Activated CD8-positive, alpha-beta memory T cell treated with anti-CD3 and anti-CD28 coated beads for 24 hours (primary cell): Measurements from ENCODE around the gene TTC9B.
"Not testable (repeated sequence)": the region's sequence is repeated elsewhere in the genome, so short reads cannot be mapped to it uniquely, and the experiment has no call there.

Experiments
- DNase-seq: peaks from one replicate; pipeline ENCODE4 v3.0.0-alpha.2; 2020

Gene TTC9B

DNA sequence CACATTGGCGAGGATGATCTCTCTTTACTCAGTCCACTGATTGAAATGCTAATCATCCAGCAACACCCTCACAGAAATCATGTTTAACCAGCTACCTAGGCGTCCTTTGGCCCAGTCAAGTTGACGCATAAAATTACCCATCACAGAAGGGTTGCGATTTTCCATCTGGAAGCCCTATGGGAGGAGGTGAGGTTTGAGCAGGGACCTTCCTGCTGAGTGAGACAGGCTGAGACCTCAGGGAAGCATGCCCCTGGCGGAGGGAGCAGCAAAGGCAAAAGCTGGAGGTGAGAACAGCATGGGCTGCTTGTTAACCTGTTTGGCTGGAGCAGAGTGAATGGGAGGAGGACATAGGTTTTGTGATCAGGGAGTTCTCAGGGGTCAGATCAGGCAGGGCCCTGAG, 7.3 kb downstream of the TTC9B start:
- no peak for DNase-seq

DNA sequence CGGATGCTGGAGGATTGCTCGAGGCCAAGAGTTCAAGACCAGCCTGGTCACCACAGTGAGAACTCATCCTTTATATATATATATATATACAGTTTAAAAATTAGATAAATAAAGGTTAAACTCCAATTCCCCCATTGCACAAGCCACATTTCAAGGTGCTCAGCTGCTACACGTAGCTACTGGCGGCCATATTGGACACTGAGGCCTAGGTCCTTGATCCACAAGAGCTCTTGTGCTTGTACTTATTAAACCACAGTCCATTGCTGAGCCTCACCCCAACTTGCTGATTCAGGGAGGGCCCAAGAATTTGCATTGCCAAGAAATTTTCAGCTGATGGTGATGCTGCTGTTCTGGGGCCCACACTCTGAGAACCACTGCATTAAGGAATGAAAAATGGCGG, 9.6 kb downstream of the TTC9B start:
- no peak for DNase-seq

DNA sequence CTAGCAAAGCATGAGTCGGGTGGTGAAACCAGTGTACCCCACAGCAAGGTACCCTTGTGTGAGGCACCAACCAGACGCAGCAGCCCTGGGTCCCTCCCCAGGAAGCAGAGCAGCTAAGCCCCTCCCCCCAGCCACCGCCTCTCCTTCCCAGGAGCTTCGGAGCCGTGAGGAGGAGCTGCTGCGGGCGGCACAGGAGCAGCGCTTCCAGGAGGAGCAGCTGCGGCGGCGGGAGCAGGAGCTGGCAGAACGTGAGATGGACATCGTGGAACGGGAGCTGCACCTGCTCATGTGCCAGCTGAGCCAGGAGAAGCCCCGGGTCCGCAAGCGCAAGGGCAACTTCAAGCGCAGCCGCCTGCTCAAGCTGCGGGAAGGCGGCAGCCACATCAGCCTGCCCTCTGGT, 12.4 kb downstream of the TTC9B start:
- DNase-seq: no peak

DNA sequence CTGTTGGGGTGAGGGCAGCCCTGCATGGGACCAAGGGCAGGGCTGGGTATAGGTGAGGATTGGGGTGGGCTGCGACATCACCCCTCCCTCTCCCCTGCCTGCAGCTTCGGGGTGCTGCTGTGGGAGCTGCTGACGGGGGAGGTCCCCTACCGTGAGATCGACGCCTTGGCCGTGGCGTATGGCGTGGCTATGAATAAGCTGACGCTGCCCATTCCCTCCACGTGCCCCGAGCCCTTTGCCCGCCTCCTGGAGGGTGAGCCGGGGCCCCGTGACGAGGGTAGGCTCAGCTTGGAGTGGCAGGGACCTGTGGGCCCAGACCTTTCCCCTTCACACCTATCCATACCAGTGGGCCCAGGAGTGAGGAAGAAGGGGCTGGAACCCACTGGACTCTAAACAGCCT, 13.8 kb downstream of the TTC9B start:
- DNase-seq: no peak

DNA sequence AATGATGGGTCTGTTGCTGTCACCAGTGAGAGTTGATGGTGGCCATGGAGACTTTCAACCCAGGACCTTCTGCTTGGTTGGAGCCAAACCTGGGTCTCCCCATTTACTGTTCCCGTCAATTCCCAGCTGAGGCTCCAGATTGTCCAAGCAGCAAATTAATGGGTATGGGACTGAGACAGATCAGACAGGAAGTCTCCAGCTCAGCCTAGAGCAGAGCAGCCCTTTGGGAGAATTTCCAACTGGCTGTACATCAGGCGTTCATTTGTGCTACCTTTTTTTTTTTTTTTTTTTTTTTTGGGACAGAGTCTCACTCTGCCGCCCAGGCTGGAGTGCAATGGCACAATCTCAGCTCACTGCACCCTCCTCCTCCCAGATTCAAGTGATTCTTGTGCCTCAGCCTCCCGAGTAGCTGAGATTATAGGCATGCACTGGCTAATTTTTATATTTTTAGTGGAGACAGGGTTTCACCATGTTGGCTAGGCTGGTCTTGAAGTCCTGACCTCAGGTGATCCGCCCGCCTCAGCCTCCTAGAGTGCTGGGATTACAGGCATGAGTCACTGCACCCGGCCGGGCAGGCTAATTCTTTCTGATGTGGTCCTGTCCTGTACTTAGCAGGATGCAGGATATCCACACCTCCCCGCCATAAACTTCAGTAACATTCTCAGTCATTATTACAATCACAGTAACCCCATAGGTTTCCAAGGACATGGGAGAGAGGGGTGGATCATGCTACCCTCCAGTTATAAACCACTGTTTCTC, 17.7 kb downstream of the TTC9B start:
- no peak for DNase-seq

DNA sequence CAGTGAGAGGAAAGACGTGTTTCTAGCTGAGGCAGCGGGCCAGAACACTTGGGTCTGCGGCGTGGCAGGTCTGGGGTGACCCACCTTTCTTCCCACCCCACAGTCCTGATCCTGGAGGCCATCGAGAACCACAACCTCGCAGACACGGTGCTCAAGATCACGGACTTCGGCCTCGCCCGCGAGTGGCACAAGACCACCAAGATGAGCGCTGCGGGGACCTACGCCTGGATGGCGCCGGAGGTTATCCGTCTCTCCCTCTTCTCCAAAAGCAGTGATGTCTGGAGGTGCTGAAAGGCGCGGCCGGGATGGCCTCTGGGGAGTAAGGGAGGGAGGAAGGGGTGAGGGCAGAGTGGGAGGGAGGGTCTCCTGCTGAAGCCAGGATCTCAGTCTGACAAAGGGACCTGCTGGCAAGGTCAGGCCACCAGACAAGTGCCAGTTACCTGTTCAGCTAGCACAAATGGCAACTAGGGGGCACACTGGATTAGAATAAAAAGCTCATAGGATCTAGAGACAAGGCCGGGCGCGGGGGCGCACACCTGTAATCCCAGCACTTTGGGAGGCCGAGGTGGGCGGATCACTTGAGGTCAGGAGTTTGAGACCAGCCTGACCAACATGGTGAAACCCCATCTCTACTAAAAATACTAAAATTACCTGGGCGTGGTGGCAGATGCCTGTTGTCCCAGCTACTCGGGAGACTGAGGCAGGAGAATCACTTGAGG, 19.8 kb downstream of the TTC9B start:
- DNase-seq: no peak

DNA sequence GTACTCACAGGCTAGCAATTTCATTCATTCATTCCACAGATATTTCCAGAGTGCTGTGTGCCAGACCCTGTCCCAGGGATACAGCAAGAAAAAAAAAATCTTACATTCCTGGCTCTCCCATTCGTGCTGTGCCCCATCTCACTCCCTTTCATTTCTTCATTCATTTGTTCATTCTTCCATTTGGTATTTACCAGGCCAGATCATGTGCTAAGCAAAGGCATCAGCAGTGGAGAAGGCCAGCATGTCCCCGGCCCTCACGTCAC, 24.7 kb downstream of the TTC9B start:
- no peak for DNase-seq

DNA sequence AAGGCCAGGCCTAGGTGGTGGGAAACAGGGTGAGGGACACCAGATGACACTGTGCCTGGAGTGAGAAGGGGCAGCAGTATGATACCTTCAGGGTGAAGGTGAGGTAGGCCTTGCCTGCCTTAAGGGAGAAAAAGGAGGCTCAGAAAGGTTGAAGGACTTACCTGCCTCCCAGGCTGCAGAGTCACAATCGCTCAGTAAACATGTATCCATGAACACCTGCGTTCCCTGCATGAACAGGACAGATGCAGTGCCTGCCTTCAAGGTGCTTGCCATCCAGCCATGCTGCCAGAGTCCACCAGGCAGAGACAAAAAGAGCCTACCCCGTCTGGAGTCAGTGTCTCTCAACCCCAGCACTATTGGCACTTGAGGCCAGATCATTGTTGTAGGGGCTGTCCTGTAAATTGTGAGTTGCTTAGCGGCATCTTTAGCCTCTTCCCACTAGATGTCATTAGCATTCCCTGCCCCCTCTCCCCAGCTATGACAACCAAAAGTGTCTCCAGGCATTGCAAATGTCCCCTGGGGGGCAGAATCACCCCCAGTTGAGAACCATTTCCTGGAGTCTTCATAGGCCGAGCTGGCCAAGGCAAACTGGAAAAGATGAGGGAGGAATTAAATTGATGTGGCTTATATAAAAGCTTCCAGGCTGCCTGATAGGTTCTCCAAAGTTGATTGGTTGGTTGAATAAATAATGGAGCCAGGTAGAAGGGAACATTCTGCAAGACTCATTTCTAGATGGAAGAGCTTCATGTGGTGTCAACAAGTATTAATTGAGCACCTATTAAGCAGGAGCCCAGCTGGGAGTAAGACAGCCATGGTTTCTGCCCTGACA, 25.2 kb downstream of the TTC9B start:
- no peak for DNase-seq

DNA sequence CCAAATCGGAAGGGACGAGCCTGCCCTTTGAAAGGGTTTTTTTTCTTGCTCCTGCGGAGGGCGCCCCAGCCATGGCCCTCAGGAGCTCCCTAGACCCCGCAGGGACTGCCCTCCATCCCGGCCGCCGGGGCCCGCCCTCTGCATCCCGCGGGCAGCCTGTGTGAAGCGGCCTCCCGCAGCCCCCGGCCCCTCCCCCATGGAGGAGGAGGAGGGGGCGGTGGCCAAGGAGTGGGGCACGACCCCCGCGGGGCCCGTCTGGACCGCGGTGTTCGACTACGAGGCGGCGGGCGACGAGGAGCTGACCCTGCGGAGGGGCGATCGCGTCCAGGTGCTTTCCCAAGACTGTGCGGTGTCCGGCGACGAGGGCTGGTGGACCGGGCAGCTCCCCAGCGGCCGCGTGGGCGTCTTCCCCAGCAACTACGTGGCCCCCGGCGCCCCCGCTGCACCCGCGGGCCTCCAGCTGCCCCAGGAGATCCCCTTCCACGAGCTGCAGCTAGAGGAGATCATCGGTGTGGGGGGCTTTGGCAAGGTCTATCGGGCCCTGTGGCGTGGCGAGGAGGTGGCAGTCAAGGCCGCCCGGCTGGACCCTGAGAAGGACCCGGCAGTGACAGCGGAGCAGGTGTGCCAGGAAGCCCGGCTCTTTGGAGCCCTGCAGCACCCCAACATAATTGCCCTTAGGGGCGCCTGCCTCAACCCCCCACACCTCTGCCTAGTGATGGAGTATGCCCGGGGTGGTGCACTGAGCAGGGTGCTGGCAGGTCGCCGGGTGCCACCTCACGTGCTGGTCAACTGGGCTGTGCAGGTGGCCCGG, 26.1 kb downstream of the TTC9B start:
- peak; percentile 70 for DNase-seq

DNA sequence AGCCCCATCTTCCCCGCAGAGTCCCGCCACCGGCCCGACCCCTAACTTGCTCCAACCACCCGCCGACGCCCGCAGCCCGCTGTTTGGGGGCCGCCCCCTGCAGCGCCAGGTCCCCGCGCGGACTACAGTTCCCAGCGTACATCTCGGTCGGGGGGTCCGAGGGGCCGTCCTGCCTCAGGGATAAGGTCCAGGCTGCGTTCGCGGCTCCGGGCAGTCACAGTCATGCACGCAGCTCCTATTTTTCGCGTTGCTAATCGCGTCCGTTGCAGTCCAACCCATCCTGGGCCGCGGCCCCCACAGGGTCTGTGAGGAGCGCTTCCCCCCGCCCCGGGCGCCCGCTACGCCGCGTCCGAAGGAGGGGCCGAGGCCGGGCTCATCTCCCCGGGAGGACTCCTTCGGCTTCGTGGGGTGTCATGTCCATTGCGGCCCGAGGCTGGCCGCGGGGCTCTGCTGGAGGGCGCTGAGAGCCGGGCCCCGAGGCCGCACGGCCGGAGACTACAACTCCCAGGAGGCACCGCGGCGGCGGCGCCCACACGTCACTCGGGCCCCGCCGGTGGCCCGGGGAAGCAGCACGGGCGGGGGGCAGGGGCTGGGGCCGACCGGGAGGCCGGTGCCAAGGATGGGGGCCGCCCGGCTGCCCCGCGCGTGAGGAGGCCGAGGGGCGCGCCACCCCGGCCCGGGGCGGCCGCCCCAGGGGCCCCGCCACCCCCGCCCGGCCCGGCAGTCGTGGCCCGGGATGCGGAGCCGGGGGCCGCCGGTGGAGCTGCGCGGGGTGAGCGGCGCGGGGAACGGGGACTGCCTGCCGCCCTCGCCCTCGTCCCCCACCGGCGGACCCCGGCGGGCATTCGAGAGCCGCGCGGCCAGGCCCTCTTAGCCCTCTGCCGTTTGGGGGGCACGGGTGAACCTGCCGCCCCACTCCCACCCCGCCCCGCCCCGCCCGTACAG, 27.0 kb downstream of the TTC9B start, which contains the start of gene MAP3K10:
Gene MAP3K10, plus strand, starts transcription at position 536 of the 945 bp plus-strand sequence. CDS start 606 bp downstream, outside the sequence.
- DNase-seq: peak; percentile 89

DNA sequence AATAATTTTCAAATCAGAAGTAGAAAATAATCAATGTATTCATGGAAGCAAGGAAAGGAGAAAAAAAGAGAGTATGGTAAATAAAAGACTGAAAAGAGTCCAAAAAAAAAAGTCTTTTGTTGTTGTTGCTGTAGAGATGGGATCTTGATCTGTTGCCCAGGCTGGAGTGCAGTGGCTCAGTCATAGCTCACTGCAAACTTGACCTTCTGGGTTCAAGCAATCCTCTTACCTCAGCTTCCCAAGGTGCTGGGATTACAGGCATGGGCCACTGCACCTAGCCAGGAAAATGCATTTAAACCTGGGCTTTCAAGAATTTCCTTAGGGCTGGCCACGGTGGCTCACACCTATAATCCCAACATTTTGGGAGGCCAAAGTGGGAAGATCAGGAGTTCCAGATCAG, 33.9 kb downstream of the TTC9B start:
- no peak for DNase-seq

DNA sequence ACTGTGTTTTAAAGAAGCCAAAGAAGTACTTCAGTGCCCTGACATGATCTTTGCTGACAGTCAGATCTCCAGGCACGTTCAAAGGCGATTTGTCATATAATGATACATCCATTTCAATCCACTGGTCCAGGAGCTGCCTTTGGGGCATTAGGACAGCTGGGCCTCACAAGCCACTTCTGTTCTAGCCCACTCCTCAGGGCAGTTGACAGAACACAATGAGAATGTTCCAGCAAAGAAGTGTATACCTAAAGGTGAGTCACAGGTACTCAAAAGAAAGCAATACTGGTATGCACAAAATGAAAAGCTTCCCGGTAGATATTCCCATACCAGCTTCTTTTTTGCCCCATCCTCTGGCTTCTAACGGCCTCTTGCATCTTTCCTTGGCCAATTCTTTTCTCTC, 39.4 kb downstream of the TTC9B start:
- DNase-seq: no peak

DNA sequence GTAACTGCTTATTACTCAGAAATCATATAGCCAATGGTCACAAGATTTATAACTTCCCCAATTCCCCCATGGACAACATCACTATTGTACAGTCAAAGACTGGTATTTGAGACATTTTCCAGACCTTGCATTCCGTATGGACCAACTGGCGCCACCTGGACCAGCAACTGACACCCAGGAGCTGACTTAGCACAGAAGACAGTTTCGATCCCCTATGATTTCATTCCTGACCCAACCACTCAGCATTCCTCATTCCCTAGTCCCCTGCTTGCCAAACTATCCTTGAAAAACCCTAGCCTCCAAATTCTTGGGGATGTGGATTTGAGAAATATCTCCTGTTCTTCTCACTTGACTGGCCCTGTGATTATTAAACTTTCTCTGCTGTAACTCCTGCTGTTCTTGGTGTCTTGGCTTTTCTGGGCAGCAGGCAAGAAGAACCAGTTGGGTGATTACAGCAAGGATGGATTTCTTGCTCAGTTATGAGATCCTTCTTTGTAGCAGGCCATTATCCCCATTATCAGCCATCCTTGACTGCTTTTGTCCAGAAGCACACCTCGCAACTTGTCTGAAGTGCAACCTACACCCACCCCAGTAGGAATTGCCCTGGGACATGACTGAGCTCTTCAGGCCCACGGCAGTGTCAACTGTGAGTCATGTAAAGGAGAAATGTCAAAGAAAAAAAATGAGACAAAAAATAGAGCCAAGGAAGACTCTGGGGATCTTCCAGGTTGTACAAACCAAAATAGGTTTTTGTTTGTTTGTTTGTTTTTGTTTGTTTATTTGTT, 40.7 kb downstream of the TTC9B start:
- no peak for DNase-seq

DNA sequence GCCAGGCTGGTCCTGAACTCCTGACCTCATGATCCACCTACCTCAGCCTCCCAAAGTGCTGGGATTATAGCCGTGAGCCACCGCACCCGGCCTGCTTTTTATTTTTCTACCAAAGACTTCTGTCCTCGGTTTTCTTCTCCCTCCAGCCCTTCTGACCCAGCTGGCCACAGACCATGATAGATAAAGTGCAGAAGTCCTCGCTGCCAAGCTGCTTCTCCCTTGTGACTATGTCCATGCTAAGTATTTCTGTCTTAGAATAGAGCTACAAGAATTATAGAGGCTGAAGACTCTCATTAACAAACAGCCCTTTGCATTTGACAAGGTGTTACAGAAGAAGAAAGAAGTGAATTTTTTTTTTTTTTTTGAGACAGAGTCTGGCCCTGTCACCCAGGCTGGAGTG, 42.4 kb downstream of the TTC9B start:
- DNase-seq: no peak

DNA sequence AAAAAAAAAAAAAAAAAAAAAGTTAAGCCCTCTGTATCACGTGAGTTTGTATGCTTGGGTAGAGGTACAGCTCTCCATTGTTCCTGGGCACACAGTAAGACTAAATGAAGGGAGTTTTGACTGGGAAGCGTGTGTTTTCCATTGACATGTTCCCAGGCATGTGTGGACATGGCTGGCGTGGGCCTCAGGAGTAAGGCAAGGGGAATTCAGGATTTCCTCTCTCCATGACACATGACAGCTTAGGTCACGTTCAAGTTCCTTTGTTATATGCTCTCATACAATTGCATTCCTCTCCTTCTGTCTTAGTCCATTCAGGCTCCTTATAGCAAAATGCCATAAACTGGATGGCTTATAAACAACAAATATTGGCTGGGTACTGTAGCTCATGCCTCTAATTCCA, 44.1 kb downstream of the TTC9B start:
- no peak for DNase-seq

DNA sequence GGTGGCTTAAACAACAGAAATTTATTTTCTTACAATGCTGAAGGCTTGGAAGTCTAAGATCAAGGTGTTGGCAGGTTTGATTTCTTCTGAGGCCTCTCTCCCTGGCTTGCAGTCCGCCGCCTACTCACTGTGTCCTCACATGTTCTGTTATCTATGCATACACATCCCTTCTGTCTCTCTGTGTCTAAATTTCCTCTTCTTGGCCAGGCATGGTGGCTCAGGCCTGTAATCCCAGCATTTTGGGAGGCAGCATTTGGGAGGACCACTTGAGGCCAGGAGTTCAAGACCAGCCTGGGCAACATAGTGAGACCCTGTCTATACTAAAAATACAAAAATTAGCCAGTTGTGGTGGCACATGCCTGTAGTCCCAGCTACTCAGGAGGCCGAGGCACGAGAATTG, 46.9 kb downstream of the TTC9B start:
- DNase-seq: not testable (repeated sequence)

DNA sequence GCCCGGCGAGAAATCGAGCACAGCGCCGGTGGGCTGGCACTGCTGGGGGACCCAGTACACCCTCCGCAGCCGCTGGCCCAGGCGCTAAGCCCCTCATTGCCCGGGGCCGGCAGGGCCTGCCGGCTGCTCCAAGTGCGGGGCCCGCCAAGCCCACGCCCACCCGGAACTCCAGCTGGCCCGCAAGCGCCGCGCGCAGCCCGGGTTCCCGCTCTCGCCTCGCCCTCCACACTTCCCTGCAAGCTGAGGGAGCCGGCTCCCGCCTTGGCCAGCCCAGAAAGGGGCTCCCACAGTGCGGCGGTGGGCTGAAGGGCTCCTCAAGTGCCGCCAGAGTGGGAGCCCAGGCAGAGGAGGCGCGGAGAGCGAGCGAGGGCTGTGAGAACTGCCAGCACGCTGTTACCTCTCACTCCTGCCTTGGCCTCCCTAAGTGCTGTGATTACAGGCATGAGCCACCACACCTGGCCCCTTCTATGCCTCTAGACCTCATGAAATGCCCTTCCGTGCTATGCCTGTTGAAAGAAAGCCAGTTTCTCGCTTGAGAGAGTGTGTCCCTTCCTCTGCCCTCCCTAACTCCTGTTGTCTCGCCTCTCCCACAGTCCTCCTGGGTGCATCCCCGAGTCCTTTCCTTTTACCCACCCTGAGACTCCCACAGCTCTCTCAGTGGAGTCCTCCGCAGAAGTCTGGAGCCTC, 47.7 kb downstream of the TTC9B start:
- not testable (repeated sequence) for DNase-seq

DNA sequence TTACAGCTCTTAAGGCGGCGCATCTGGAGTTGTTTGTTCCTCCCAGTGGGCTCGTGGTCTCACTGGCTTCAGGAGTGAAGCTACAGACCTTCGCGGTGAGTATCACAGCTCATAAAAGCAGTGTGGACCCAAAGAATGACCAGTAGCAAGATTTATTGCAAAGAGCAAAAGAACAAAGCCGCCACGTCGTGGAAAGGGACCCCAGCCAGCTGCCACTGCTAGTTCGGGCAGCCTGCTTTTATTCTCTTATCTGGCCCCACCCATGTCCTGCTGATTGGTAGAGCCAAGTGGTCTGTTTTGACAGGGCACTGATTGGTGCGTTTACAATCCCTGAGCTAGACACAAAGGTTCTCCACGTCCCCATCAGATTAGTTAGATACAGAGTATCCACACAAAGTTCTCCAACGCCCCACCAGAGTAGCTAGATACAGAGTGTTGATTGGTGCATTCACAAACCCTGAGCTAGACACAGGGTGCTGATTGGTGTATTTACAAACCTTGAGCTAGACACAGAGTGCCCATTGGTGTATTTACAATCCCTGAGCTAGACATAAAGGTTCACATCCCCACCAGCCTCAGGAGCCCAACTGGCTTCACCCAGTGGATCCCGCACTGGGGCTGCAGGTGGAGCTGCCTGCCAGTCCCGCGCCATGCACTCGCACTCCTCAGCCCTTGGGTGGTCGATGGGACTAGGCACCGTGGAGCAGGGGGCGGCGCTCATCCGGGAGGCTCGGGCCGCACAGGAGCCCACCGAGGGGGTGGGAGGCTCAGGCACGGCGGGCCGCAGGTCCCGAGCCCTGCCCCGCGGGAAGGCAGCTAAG, 48.5 kb downstream of the TTC9B start:
- not testable (repeated sequence) for DNase-seq
